Neural crest cell (in vitro differentiated cells): Measurements from ENCODE around the gene MPO. TPM values are rescaled to one million over a fixed set of nuclear protein-coding genes. Genes with fewer than 3 reads are reported as not detected.
A peak's percentile ranks its signal among the peaks of the same experiment; 100 is the strongest.

Experiments used
- DNase-seq: peaks from one replicate; pipeline ENCODE4 v3.0.0; 2021; ENCODE audit warnings: low read depth, mixed read lengths, low spot score
- H3K27ac Mint-ChIP-seq: one replicate; pipeline ENCODE4 v1.8.0; 2021; ENCODE audit warnings: mild to moderate bottlenecking, mixed read lengths; ENCODE audit not compliant: unreplicated experiment
- H3K27me3 Mint-ChIP-seq: 2 replicates; pipeline ENCODE4 v1.8.0; 2021; ENCODE audit warnings: low read depth, mild to moderate bottlenecking, mixed read lengths
- H3K36me3 Mint-ChIP-seq: 2 replicates; pipeline ENCODE4 v1.8.0; 2021; ENCODE audit warnings: low read depth, mild to moderate bottlenecking, mixed read lengths
- H3K4me1 Mint-ChIP-seq: 2 replicates; pipeline ENCODE4 v1.8.0; 2021; ENCODE audit warnings: mixed read lengths
- H3K4me3 Mint-ChIP-seq: one replicate; pipeline ENCODE4 v1.8.0; 2021; ENCODE audit warnings: mild to moderate bottlenecking, mixed read lengths
- H3K9me3 Mint-ChIP-seq: 2 replicates; pipeline ENCODE4 v1.8.0; 2021; ENCODE audit warnings: mixed read lengths
- total RNA-seq: library from RNA; stranded (reverse); gene quantifications from 2 replicates; pipeline ENCODE4 v1.2.1, GENCODE V29; 2021
- TF ChIP-seq, protein P1 (sequence below): fragments of 200-600 bp; sonication (generic); conservative IDR thresholded peaks from 2 replicates; pipeline ENCODE4 v1.5.0; 2021; ENCODE audit warnings: antibody characterized with exemption, mild to moderate bottlenecking

The MPO gene
- total RNA-seq, 1 donor from 2014 or later, result not detected

GRCh38 chr17:58270476-58271215, 10.1 kb downstream of the MPO start:
- Mint-ChIP-seq H3K27me3 (peaks cover 14% of the 10 kb centered on the region), H3K27ac (no peak overlapping the region)
- DNase-seq, result no peak

GRCh38 chr17:58269557-58270291, 11.0 kb downstream of the MPO start:
- no peak for DNase-seq
- TF ChIP-seq, protein P1, sequence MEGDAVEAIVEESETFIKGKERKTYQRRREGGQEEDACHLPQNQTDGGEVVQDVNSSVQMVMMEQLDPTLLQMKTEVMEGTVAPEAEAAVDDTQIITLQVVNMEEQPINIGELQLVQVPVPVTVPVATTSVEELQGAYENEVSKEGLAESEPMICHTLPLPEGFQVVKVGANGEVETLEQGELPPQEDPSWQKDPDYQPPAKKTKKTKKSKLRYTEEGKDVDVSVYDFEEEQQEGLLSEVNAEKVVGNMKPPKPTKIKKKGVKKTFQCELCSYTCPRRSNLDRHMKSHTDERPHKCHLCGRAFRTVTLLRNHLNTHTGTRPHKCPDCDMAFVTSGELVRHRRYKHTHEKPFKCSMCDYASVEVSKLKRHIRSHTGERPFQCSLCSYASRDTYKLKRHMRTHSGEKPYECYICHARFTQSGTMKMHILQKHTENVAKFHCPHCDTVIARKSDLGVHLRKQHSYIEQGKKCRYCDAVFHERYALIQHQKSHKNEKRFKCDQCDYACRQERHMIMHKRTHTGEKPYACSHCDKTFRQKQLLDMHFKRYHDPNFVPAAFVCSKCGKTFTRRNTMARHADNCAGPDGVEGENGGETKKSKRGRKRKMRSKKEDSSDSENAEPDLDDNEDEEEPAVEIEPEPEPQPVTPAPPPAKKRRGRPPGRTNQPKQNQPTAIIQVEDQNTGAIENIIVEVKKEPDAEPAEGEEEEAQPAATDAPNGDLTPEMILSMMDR, result no peak
- Mint-ChIP-seq H3K36me3 (no peaks in the 10 kb centered on the region), H3K4me1 (no peaks in the 10 kb centered on the region), H3K4me3 (no peak overlapping the region), H3K27me3 (peaks cover 20% of the 10 kb centered on the region), H3K9me3 (no peaks in the 10 kb centered on the region), H3K27ac (no peak overlapping the region)

More at GRCh38 chr17:58270476-58271215, 10.1 kb downstream of the MPO start:
- TF ChIP-seq, protein P1, result peak; percentile 44
- no peaks in the 10 kb centered on the region for H3K4me1 Mint-ChIP-seq
- no peaks in the 10 kb centered on the region for H3K36me3 Mint-ChIP-seq
- no peak overlapping the region for H3K4me3 Mint-ChIP-seq
- no peaks in the 10 kb centered on the region for H3K9me3 Mint-ChIP-seq

DNA sequence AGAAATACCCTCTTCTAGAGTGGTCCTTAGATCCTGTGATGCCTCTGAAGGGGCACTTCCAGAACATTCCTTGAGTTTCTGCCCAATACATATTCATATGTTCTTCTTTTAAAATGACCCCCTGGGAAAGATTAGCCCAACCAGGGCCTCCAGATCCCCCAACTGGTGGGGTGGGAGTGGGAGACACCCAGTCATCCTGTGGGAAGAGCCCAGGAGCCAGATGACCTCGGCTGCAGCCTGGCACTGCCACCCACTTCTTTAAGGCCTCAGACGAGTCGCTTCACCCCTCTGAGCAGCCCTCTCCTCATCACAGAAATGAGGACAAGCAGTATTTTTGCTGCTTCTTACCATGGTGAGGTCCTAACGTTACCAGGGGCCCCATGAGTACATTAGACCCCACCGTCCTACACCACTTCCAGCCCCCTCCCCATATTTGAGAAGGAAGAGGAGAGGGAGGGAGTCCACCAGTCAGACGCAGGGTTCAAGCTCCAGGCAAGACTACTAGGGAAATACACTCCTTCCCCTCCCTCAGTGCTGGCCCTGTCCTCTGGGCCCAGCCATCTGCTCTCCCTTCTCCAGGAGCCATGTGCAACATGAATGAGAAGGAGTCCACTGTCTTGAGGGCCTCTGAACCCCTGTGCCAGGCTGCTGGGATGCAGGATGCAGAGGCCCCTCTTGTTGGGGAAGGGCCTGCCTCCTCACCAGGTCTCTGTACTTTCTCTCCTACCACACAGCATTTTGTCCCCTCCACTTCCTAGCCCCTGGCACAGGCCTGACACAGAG, 11.8 kb downstream of the MPO start:
- no peak for DNase-seq
- Mint-ChIP-seq H3K27me3 (peaks cover 24% of the 10 kb centered on the region), H3K27ac (no peak overlapping the region), H3K4me3 (no peak overlapping the region), H3K9me3 (no peaks in the 10 kb centered on the region), H3K4me1 (no peaks in the 10 kb centered on the region), H3K36me3 (no peaks in the 10 kb centered on the region)
- TF ChIP-seq, protein P1, result no peak

- TF ChIP-seq, protein P1, result no peak
- Mint-ChIP-seq H3K27ac (no peak overlapping the region), H3K27me3 (peaks cover 30% of the 10 kb centered on the region)
These were observed 12.4 kb downstream of the MPO start for GRCh38 chr17:58268326-58268725.

More at GRCh38 chr17:58268326-58268725, 12.4 kb downstream of the MPO start:
- Mint-ChIP-seq H3K4me3 (no peak overlapping the region), H3K4me1 (no peaks in the 10 kb centered on the region), H3K36me3 (no peaks in the 10 kb centered on the region), H3K9me3 (no peaks in the 10 kb centered on the region)
- no peak for DNase-seq
